Pancreas (tissue), 10 donors: ENCODE data around the gene FOCAD. TPM values are rescaled to one million over a fixed set of nuclear protein-coding genes. Genes with fewer than 3 reads are reported as not detected.

Experiments used
- ATAC-seq, 4 donors: fragments of 200-7000 bp; cut with Tn5 transposase; one replicate each; pipeline versions ENCODE4 v1.8.0 to v1.9.1; 2020; ENCODE audit warnings: mild to moderate bottlenecking in 4 of 4, moderate library complexity in 4 of 4
- DNase-seq, 6 donors: peaks; one replicate each; pipeline ENCODE4 v3.0.0-alpha.2; 2020
- FAIRE-seq: peaks from 2 replicates; lab custom pipeline; 2012; peaks lifted over from hg19 to GRCh38; lab: Jason Lieb, UNC
- H3K27ac ChIP-seq, 4 donors: fragments of 200-600 bp; sonication (generic); 1 replicate in 3 of 4; 2 replicates in 1 of 4; pipeline versions ENCODE4 v1.5.0 to v1.8.0; 2020
- H3K27me3 ChIP-seq, 4 donors: fragments of 200-600 bp; one replicate each; pipeline ENCODE4 v1.8.0; 2021
- H3K36me3 ChIP-seq, 3 donors: fragments of 200-600 bp; sonication (generic) in 1 of 3; one replicate each; pipeline versions ENCODE4 v1.5.0 to v1.8.0; 2020 to 2021
- H3K4me1 ChIP-seq, 3 donors: fragments of 200-600 bp; one replicate each; pipeline ENCODE4 v1.8.0; 2021
- H3K4me3 ChIP-seq, 4 donors: fragments of 200-600 bp; sonication (generic) in 2 of 4; one replicate each; pipeline versions ENCODE4 v1.5.0 to v1.8.0; 2020 to 2021
- H3K9me3 ChIP-seq, 4 donors: fragments of 200-600 bp; one replicate each; pipeline ENCODE4 v1.8.0; 2021
- WGBS, 2 donors: extraction: QIAGEN DNeasy Blood & Tissue Kit; methylation state at CpG; one replicate each; pipeline ENCODE4 v1.1.7; 2013; 5-methylcytosine and 5-hydroxymethylcytosine counted together
- intact Hi-C, 3 donors: fragments of 100-400 bp; cut with DNase I; formaldehyde crosslinking; loops; one replicate each; pipeline versions ENCODE4 v1.11.1 to v1.14.2; 2022
- polyA plus RNA-seq, 2 donors: library from polyadenylated mRNA; stranded (reverse); fragments of 200-250 nt; gene quantifications; one replicate each; pipeline ENCODE4 v1.2.3, GENCODE V29; 2013
- total RNA-seq, 6 donors: library from RNA; stranded (reverse); fragmentation: NEBNext Ultra II Directional in 4 of 6; extraction: Animal tissue kit (Norgen Biotek cat#: 25700) in 4 of 6; gene quantifications; one replicate each; pipeline versions ENCODE4 v1.2.1 to v1.2.4, GENCODE V29; 2021 to 2023
- TF ChIP-seq, protein P1 (sequence below), 4 donors: fragments of 200-600 bp; sonication (generic) in 3 of 4; IDR thresholded peaks; one replicate each; pipeline versions ENCODE4 v1.5.0 to v1.8.0; 2021; ENCODE audit warnings: antibody characterized with exemption in 4 of 4
- donor health status: healthy with polysubstance abuse.
- donor health status: DM: no; HTN: no; CAD: no; lungs with moderate emphysema.
- donor health status: DM: no; HTN: no; CAD: no.
- donor health status: control.
- donor health status: control.
- donor health status: Bipolar disorder and iron deficiency.
- donor health status: DM: yes; HTN: yes; CAD: no.
- donor health status: DM: no; HTN: no; CAD: no.
- donor health status: DM: no; HTN: no; CAD: no.
- donor health status: DM: yes; HTN: yes; CAD: no.

FOCAD gene
- total and polyA plus RNA-seq, 8 donors: 5.4 to 27.7 (median 16.8) TPM

GRCh38 chr9:20987521-20987920 is 303.5 kb downstream of the FOCAD start:
- Histone ChIP-seq H3K4me1 (no peaks in the 10 kb centered on the region), H3K4me3 (no peak overlapping the region), H3K27ac (no peak overlapping the region), H3K36me3 (peaks cover 0 to 19% (median 0%) of the 10 kb centered on the region in 3 donors), H3K9me3 (no peaks in the 10 kb centered on the region), H3K27me3 (no peaks in the 10 kb centered on the region)
- 88 to 92% methylated on average over 1 of the region's 1 CpG for WGBS, 2 donors
- FAIRE-seq (no peak), ATAC-seq (no peak), DNase-seq (no peak)
- intact Hi-C loops: no loop called here
- TF ChIP-seq, protein P1, sequence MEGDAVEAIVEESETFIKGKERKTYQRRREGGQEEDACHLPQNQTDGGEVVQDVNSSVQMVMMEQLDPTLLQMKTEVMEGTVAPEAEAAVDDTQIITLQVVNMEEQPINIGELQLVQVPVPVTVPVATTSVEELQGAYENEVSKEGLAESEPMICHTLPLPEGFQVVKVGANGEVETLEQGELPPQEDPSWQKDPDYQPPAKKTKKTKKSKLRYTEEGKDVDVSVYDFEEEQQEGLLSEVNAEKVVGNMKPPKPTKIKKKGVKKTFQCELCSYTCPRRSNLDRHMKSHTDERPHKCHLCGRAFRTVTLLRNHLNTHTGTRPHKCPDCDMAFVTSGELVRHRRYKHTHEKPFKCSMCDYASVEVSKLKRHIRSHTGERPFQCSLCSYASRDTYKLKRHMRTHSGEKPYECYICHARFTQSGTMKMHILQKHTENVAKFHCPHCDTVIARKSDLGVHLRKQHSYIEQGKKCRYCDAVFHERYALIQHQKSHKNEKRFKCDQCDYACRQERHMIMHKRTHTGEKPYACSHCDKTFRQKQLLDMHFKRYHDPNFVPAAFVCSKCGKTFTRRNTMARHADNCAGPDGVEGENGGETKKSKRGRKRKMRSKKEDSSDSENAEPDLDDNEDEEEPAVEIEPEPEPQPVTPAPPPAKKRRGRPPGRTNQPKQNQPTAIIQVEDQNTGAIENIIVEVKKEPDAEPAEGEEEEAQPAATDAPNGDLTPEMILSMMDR (IDR thresholded peaks at IDR 0.05): no peak

- Histone ChIP-seq H3K27ac (no peak overlapping the region), H3K27me3 (no peaks in the 10 kb centered on the region), H3K9me3 (no peaks in the 10 kb centered on the region), H3K4me1 (no peaks in the 10 kb centered on the region), H3K36me3 (peaks cover 0 to 19% (median 0%) of the 10 kb centered on the region in 3 donors), H3K4me3 (no peak overlapping the region)
- DNase-seq: no peak
- no peak for FAIRE-seq
- WGBS, 2 donors: 91 to 97% methylated on average over 3 of the region's 3 CpGs
- TF ChIP-seq, protein P1 (IDR thresholded peaks at IDR 0.05): no peak
- intact Hi-C loops: no loop called here
- ATAC-seq: no peak
Observed at GRCh38 chr9:20988061-20988460, 304.0 kb downstream of the FOCAD start.

DNA sequence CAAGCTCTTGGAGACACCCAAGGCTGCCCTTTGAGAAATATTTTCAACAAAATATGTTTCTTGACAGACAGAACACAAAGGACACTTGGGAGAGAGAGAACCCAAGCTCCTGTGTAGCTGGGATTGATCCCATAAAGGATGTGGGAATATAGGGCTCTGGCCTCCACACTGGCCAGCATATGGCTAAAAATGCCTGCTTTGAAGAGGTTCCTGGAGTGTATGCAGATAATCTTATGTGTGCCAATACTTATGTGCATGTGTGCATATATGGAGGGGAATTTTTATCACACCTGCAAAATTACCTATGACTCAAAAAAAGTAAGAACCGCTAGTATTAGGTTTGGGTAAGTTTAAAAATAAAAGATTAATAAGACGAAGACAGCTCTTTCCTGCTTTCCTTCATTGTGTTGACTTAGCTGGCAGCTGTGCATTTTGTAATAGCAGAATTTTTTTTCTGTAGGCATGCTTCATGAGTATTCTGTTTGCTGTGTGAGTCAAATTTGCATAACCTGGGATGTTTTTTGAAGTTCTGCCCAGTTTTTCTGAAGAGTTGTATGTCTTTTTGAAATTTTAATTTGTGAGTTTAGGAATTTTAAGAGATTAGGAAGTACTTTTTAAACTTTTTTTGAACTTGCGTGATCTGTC is 304.7 kb downstream of the FOCAD start:
- H3K36me3 ChIP-seq: peaks cover 0 to 19% (median 2%) of the 10 kb centered on the region in 3 donors
- no peaks in the 10 kb centered on the region for H3K27me3 ChIP-seq
- H3K4me3 ChIP-seq: no peak overlapping the region
- DNase-seq: no peak
- H3K27ac ChIP-seq: no peak overlapping the region
- FAIRE-seq: no peak
- 43 to 48% methylated on average over 3 of the region's 3 CpGs for WGBS, 2 donors
- no peaks in the 10 kb centered on the region for H3K9me3 ChIP-seq
- H3K4me1 ChIP-seq: no peaks in the 10 kb centered on the region
- ATAC-seq: peak in 1 of 4 donors; percentile 39
- intact Hi-C loops: no loop called here
- TF ChIP-seq, protein P1 (IDR thresholded peaks at IDR 0.05): no peak

- Histone ChIP-seq H3K9me3 (no peaks in the 10 kb centered on the region), H3K4me1 (no peaks in the 10 kb centered on the region), H3K4me3 (no peak overlapping the region), H3K27me3 (no peaks in the 10 kb centered on the region), H3K27ac (no peak overlapping the region), H3K36me3 (peaks cover 0 to 19% (median 2%) of the 10 kb centered on the region in 3 donors)
- TF ChIP-seq, protein P1 (IDR thresholded peaks at IDR 0.05): no peak
- no peak for FAIRE-seq
- 76 to 81% methylated on average over 6 of the region's 6 CpGs for WGBS, 2 donors
- intact Hi-C loops: no loop called here
- ATAC-seq: peak in 3 of 4 donors; percentile 41 to 77 (median 75)
- DNase-seq: peak in 4 of 6 donors; percentile 6 to 62 (median 22)
Observed at GRCh38 chr9:20989923-20990341, 305.9 kb downstream of the FOCAD start.

DNA sequence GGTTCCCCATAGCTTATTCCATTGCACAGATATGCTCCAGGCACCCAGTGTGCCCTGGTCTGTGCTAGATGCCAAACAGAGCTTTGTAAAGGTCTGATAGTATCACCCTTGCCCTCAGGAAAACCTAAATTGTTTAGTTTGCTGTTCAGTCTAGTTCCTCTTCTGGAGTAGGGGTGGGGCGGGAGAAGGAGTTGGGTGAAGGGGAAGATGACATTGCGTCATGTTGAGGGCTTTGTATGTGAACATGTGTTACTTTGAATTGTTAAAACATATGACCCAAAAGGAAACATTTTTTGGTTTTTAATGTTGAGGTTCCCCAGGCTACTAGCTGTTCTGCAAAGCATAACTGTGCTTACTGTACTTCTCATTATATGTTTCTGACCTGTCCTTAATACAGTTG is 306.8 kb downstream of the FOCAD start:
- Histone ChIP-seq H3K4me3 (no peak overlapping the region), H3K9me3 (no peaks in the 10 kb centered on the region), H3K4me1 (no peaks in the 10 kb centered on the region), H3K36me3 (peaks cover 0 to 19% (median 2%) of the 10 kb centered on the region in 3 donors), H3K27me3 (no peaks in the 10 kb centered on the region), H3K27ac (no peak overlapping the region)
- 96 to 97% methylated on average over 2 of the region's 2 CpGs for WGBS, 2 donors
- FAIRE-seq (no peak), ATAC-seq (peak in 2 of 4 donors; percentile 77 to 83), DNase-seq (peak in 1 of 6 donors; percentile 42)
- TF ChIP-seq, protein P1 (IDR thresholded peaks at IDR 0.05): no peak
- intact Hi-C loops: no loop called here
